Psoas muscle (tissue), 8 donors: Measurements from ENCODE around the gene SPON1. TPM values are rescaled to one million over a fixed set of nuclear protein-coding genes. Genes with fewer than 3 reads are reported as not detected.
"Not testable (repeated sequence)": the region's sequence is repeated elsewhere in the genome, so short reads cannot be mapped to it uniquely, and the experiment has no call there.

Source experiments
- ATAC-seq, 4 donors: fragments of 200-7000 bp; cut with Tn5 transposase; one replicate each; pipeline ENCODE4 v1.9.1; 2020; ENCODE audit warnings: moderate library complexity in 3 of 4, mild to moderate bottlenecking in 2 of 4
- DNase-seq, 2 donors: peaks; one replicate each; pipeline ENCODE4 v3.0.0-alpha.2; 2020
- H3K27ac ChIP-seq: fragments of 200-600 bp; one replicate; pipeline ENCODE4 v1.8.0; 2022
- H3K27me3 ChIP-seq, 3 donors: fragments of 200-600 bp in 1 of 3; one replicate each; pipeline versions ENCODE4 v1.6.1 to v1.8.0; 2013 to 2022; ENCODE audit warnings: low read length in 2 of 3, mild to moderate bottlenecking in 2 of 3, moderate library complexity in 1 of 3; ENCODE audit not compliant: insufficient read depth in 3 of 3
- H3K36me3 ChIP-seq, 2 donors: fragments of 200-600 bp in 1 of 2; one replicate each; pipeline versions ENCODE4 v1.6.1 to v1.8.0; 2013 to 2022; ENCODE audit warnings: low read depth in 1 of 2, mild to moderate bottlenecking in 1 of 2, moderate library complexity in 1 of 2; ENCODE audit not compliant: insufficient read depth in 1 of 2
- H3K4me1 ChIP-seq: fragments of 200-600 bp; one replicate; pipeline ENCODE4 v1.8.0; 2022
- H3K4me3 ChIP-seq: fragments of 200-600 bp; one replicate; pipeline ENCODE4 v1.8.0; 2022; ENCODE audit warnings: mild to moderate bottlenecking
- H3K9me3 ChIP-seq: fragments of 200-600 bp; one replicate; pipeline ENCODE4 v1.8.0; 2022
- CTCF ChIP-seq: fragments of 200-600 bp; IDR thresholded peaks from one replicate; pipeline ENCODE4 v1.8.0; 2022; ENCODE audit warnings: antibody characterized with exemption
- WGBS, 3 donors: extraction: QIAGEN DNeasy Blood & Tissue Kit; methylation state at CpG; one replicate each; pipeline versions ENCODE4 v1.1.6 to v1.1.7; 2013; 5-methylcytosine and 5-hydroxymethylcytosine counted together
- intact Hi-C, 2 donors: fragments of 100-400 bp; cut with DNase I; formaldehyde crosslinking; loops; one replicate each; pipeline versions ENCODE4 v1.11.0 to v1.14.2; 2022
- polyA plus RNA-seq, 3 donors: library from polyadenylated mRNA; stranded (reverse); fragments of 200-250 nt; gene quantifications; one replicate each; pipeline ENCODE4 v1.2.3, GENCODE V29; 2013
- total RNA-seq, 4 donors: library from RNA; stranded (reverse); fragmentation: NEBNext Ultra II Directional in 2 of 4; extraction: Animal tissue kit (Norgen Biotek cat#: 25700) in 2 of 4; gene quantifications; one replicate each; pipeline versions ENCODE4 v1.2.1 to v1.2.4, GENCODE V29; 2021 to 2023
- donor health status: healthy with polysubstance abuse.
- donor health status: DM: no; HTN: no; CAD: no; lungs with moderate emphysema.
- donor health status: Bipolar disorder and iron deficiency.
- donor health status: healthy.
- donor health status: DM: yes; HTN: yes; CAD: no.
- donor health status: DM: no; HTN: no; CAD: no.
- donor health status: DM: no; HTN: no; CAD: no.
- donor health status: DM: yes; HTN: yes; CAD: no.

Gene SPON1
- total and polyA plus RNA-seq, 7 donors: 0.24 to 1.6 (median 1.2) TPM

- Histone ChIP-seq H3K4me1 (no peaks in the 10 kb centered on the region), H3K27me3 (no peaks in the 10 kb centered on the region), H3K9me3 (no peaks in the 10 kb centered on the region), H3K4me3 (no peak overlapping the region), H3K27ac (no peak overlapping the region), H3K36me3 (no peaks in the 10 kb centered on the region)
- DNase-seq: no peak
- no peak for ATAC-seq
- WGBS, 3 donors: 46 to 85% (median 75%) methylated on average over 1 of the region's 1 CpG
- TF ChIP-seq CTCF: no peak
- intact Hi-C loops: loop anchor here in 1 of 2 donors (10.0 kb wide), 1 partner anchor 187 kb away; no protein-coding TSS in a partner anchor
These were observed 179.2 kb downstream of the SPON1 start for GRCh38 chr11:14141676-14142075.

GRCh38 chr11:14144934-14145333 lies 182.4 kb downstream of the SPON1 start:
- no peak for ATAC-seq
- Histone ChIP-seq H3K4me1 (no peaks in the 10 kb centered on the region), H3K9me3 (no peaks in the 10 kb centered on the region), H3K4me3 (no peak overlapping the region), H3K27me3 (no peaks in the 10 kb centered on the region), H3K36me3 (no peaks in the 10 kb centered on the region), H3K27ac (no peak overlapping the region)
- no peak for TF ChIP-seq CTCF
- WGBS, 3 donors: 66 to 78% (median 71%) methylated on average over 2 of the region's 2 CpGs
- intact Hi-C loops: loop anchor here in 1 of 2 donors (10.0 kb wide), 1 partner anchor 190 kb away; no protein-coding TSS in a partner anchor
- no peak for DNase-seq

GRCh38 chr11:14148653-14149273 lies 186.2 kb downstream of the SPON1 start:
- Histone ChIP-seq H3K27ac (no peak overlapping the region), H3K4me1 (no peaks in the 10 kb centered on the region), H3K4me3 (no peak overlapping the region), H3K9me3 (peaks cover 2% of the 10 kb centered on the region), H3K36me3 (no peaks in the 10 kb centered on the region), H3K27me3 (no peaks in the 10 kb centered on the region)
- DNase-seq (no peak), ATAC-seq (peak in 3 of 4 donors; percentile 23 to 57 (median 40))
- WGBS, 3 donors: 40 to 51% (median 43%) methylated on average over 3 of the region's 3 CpGs
- TF ChIP-seq CTCF: peak; percentile 32
- intact Hi-C loops: loop anchor here in 1 of 2 donors (10.0 kb wide), 1 partner anchor 194 kb away; no protein-coding TSS in a partner anchor

GRCh38 chr11:14149683-14150082 lies 187.2 kb downstream of the SPON1 start:
- DNase-seq (no peak), ATAC-seq (no peak)
- Histone ChIP-seq H3K4me1 (no peaks in the 10 kb centered on the region), H3K9me3 (peaks cover 11% of the 10 kb centered on the region), H3K36me3 (no peaks in the 10 kb centered on the region), H3K27me3 (no peaks in the 10 kb centered on the region), H3K27ac (no peak overlapping the region), H3K4me3 (no peak overlapping the region)
- no peak for TF ChIP-seq CTCF
- whole genome bisulfite sequencing, 3 donors: 49 to 68% (median 54%) methylated on average over 2 of the region's 2 CpGs
- intact Hi-C loops: loop anchor here in 1 of 2 donors (10.0 kb wide), 1 partner anchor 195 kb away; no protein-coding TSS in a partner anchor

- no peaks in the 10 kb centered on the region for H3K27me3 ChIP-seq
- ATAC-seq (no peak), DNase-seq (no peak)
- no peak for TF ChIP-seq CTCF
- intact Hi-C loops: no loop called here
- peaks cover 16% of the 10 kb centered on the region for H3K9me3 ChIP-seq
- WGBS, 3 donors: 37 to 43% (median 40%) methylated on average over 4 of the region's 4 CpGs
- H3K27ac ChIP-seq: no peak overlapping the region
- no peak overlapping the region for H3K4me3 ChIP-seq
- H3K4me1 ChIP-seq: no peaks in the 10 kb centered on the region
- no peaks in the 10 kb centered on the region for H3K36me3 ChIP-seq
These were observed 188.4 kb downstream of the SPON1 start for GRCh38 chr11:14150878-14151277.

GRCh38 chr11:14154103-14154502 lies 191.6 kb downstream of the SPON1 start:
- ATAC-seq, H3K36me3 ChIP-seq, DNase-seq, H3K4me1 ChIP-seq, intact Hi-C loops, H3K27me3 ChIP-seq, H3K27ac ChIP-seq, H3K4me3 ChIP-seq: not testable (repeated sequence)
- 61 to 98% (median 80%) methylated on average over 1 of the region's 1 CpG for WGBS, 3 donors
- H3K9me3 ChIP-seq: peaks cover 16% of the 10 kb centered on the region
